ENCODE measurements around the gene ZFYVE19. TPM values are rescaled to one million over a fixed set of nuclear protein-coding genes. Genes with fewer than 3 reads are reported as not detected.

Gene ZFYVE19
- total RNA-seq, 2 donors from 2014 or later, result 39.8 to 43.3 TPM

DNA sequence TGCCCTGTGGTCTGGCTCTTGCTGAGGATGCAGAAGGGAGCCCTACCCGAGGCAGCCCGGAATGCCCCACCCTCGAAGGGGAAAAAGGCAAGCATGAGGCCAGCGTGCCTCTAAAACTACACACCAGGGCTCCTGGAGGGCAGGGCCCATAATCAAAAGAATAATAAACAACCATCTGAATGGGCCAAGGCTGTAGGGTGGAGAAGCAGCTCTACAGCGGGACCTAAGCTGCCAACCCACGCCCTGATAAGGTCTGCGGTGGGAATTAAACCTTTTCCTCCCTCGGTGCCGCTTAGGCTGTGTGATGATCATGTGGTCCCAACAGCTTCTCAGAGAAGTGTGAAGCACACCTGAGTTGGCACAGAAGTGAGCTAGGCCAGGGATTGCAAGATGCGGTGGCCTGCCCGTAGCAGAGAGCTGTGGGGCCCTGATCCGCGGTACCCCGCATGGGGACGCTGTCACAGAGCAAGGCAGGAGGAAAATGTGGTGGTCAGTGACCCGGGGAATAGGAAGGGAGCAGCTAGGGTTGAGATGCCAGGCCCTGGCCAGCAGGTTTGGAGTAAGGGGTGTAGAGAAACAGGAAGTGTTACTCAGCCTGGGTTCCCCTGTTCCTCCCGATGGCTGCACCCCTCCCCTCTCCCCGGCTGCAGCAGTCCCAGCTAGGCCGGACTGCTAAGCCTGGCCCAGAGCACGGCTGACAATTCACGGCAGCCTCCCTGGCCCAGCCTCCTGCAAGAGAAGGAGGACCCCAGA is 38.2 kb upstream of the ZFYVE19 start:
- no peaks in the 10 kb centered on the region for H3K9me3 ChIP-seq
- H3K4me3 ChIP-seq, result no peak overlapping the region
- H3K4me1 ChIP-seq (replicated peaks), result peaks cover 23% of the 10 kb centered on the region
- no peaks in the 10 kb centered on the region for H3K36me3 ChIP-seq
- 67% methylated on average over 17 of the region's 21 CpGs for WGBS
- DNase-seq (ENCODE audit: low spot score), result no peak
- peak overlapping the region; percentile 76 to 80 for H3K27ac ChIP-seq
- intact Hi-C loops (cut with DNase I), result loop anchor here (5.0 kb wide), 1 partner anchor 34 kb away; no protein-coding TSS in a partner anchor
- H3K27me3 ChIP-seq (replicated peaks; ENCODE audit: insufficient read depth), result no peaks in the 10 kb centered on the region
- TF ChIP-seq POLR2A (IDR thresholded peaks at IDR 0.05) (no peak), POLR2AphosphoS5 (IDR thresholded peaks at IDR 0.05) (no peak)
- TF ChIP-seq, protein P1, sequence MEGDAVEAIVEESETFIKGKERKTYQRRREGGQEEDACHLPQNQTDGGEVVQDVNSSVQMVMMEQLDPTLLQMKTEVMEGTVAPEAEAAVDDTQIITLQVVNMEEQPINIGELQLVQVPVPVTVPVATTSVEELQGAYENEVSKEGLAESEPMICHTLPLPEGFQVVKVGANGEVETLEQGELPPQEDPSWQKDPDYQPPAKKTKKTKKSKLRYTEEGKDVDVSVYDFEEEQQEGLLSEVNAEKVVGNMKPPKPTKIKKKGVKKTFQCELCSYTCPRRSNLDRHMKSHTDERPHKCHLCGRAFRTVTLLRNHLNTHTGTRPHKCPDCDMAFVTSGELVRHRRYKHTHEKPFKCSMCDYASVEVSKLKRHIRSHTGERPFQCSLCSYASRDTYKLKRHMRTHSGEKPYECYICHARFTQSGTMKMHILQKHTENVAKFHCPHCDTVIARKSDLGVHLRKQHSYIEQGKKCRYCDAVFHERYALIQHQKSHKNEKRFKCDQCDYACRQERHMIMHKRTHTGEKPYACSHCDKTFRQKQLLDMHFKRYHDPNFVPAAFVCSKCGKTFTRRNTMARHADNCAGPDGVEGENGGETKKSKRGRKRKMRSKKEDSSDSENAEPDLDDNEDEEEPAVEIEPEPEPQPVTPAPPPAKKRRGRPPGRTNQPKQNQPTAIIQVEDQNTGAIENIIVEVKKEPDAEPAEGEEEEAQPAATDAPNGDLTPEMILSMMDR (IDR thresholded peaks at IDR 0.05), result no peak

DNA sequence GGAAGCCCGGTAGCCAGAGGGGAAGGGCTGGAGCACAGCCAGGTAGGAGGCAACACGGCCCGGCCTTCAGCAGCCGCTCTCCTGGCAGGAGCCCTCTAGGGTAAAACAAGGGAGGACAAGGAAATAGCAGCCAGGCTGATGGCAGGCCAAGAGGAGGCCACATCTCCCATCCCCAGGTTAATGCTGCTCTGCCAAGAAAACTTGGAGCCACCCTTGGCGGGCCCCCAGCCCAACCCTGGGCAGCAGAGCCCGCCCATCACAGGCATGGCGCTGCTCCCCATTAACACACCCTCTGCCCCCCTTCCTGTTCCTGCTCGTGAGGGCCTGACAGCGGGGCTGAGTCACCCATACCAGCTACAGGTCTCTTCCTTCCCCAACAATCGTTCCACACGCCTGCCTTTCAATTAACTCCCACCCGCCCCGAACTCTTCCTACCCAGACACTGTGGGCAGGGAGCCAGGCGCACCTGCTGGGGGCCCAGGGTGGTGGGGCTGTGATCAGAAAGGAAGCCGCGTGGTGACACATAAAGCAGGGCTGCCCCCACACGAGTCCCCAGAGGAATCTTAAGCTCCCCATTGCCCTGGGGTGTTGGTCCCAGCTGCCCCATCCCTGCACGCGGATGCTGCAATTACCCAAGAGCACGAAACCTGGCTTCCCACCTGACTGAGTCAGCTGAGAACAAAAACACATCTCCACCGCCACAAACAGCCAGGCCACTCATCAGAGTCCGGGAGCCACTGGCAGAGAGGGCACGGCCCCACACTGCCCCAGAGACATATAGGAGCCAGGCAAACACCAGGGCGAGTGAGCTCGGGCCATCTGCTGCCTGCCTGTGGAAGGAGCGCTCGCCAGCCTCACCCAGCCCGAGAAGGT is 37.4 kb upstream of the ZFYVE19 start, which contains the start of gene C15orf62:
TSS of gene C15orf62 (plus strand) at position 707 of the 873 bp plus-strand sequence. CDS start 516 bp downstream, outside the sequence.
- no peaks in the 10 kb centered on the region for H3K27me3 ChIP-seq (replicated peaks; ENCODE audit: insufficient read depth)
- intact Hi-C loops (cut with DNase I), result loop anchor here (5.0 kb wide), 1 partner anchor 33 kb away; no protein-coding TSS in a partner anchor
- WGBS, result 33% methylated on average over 26 of the region's 28 CpGs
- no peak within 1 kb of the TSS for H3K4me3 ChIP-seq
- H3K9me3 ChIP-seq, result no peaks in the 10 kb centered on the region
- peaks cover 19% of the 10 kb centered on the region for H3K4me1 ChIP-seq (replicated peaks)
- DNase-seq (ENCODE audit: low spot score), result peak; percentile 82
- peak within 1 kb of the TSS; percentile 76 to 80 for H3K27ac ChIP-seq
- peak; percentile 49 for TF ChIP-seq POLR2A (IDR thresholded peaks at IDR 0.05)
- peak; percentile 64 for TF ChIP-seq POLR2AphosphoS5 (IDR thresholded peaks at IDR 0.05)
- TF ChIP-seq, protein P1 (IDR thresholded peaks at IDR 0.05), result no peak
- no peaks in the 10 kb centered on the region for H3K36me3 ChIP-seq

DNA sequence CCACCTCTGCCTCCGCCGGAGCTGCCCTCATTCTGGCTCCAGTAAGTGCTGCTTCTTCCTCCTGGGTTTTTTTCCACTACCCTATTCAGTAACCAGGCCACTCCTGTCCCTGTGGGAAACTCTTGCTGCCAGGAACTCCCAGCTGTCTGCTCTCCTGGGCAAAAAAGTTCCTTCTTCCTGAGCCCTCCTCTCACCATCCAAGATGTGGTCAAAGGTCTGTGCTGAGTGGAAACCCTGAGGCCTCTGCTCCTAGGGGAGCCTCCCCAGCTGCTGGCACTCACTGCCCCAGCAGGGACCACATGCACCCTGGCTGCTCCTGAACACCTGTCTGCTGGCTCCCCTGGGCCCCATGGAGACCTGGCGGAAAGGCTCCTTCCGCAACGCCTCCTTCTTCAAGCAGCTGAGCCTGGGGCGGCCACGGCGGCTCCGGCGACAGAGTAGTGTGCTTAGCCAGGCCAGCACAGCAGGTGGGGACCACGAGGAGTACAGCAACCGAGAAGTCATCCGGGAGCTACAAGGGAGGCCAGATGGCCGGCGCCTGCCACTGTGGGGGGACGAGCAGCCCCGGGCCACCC is 36.7 kb upstream of the ZFYVE19 start:
- no peaks in the 10 kb centered on the region for H3K9me3 ChIP-seq
- intact Hi-C loops (cut with DNase I), result no loop called here
- peak overlapping the region; percentile 76 to 80 for H3K27ac ChIP-seq
- H3K27me3 ChIP-seq (replicated peaks; ENCODE audit: insufficient read depth), result no peaks in the 10 kb centered on the region
- peak; percentile 29 for DNase-seq (ENCODE audit: low spot score)
- peaks cover 19% of the 10 kb centered on the region for H3K4me1 ChIP-seq (replicated peaks)
- WGBS, result 78% methylated on average over 16 of the region's 17 CpGs
- H3K4me3 ChIP-seq, result no peak overlapping the region
- H3K36me3 ChIP-seq, result peaks cover 0 to 3% of the 10 kb centered on the region in 2 donors
- no peak for TF ChIP-seq POLR2AphosphoS5 (IDR thresholded peaks at IDR 0.05)
- TF ChIP-seq, protein P1 (IDR thresholded peaks at IDR 0.05), result no peak
- no peak for TF ChIP-seq POLR2A (IDR thresholded peaks at IDR 0.05)

DNA sequence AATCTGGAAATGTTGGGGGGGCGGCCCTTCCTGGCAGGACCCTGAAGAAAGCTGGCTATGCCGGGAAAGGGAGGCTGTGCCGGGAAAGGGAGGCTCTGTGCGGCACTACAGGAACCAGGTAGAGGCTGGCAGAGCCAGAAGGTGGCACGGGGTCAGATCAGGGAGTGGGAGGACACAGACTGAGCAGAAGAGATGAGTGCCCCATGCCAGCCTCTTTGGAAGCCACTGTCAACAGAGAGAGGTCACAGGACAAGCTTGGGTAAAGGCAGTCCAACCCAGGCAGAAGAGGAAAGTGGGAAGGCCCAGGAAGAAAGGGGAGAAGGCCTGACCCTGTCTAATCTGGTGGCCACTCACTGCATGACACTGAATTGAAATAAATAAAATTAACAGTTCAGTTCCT is 35.6 kb upstream of the ZFYVE19 start:
- H3K36me3 ChIP-seq, result peaks cover 0 to 4% of the 10 kb centered on the region in 2 donors
- TF ChIP-seq POLR2A (IDR thresholded peaks at IDR 0.05) (no peak), POLR2AphosphoS5 (IDR thresholded peaks at IDR 0.05) (no peak)
- no peak overlapping the region for H3K4me3 ChIP-seq
- intact Hi-C loops (cut with DNase I), result no loop called here
- H3K27me3 ChIP-seq (replicated peaks; ENCODE audit: insufficient read depth), result no peaks in the 10 kb centered on the region
- WGBS, result 94% methylated on average over 5 of the region's 5 CpGs
- H3K4me1 ChIP-seq (replicated peaks), result peaks cover 23% of the 10 kb centered on the region
- H3K9me3 ChIP-seq, result no peaks in the 10 kb centered on the region
- H3K27ac ChIP-seq, result peak overlapping the region; percentile 37 to 80
- no peak for DNase-seq (ENCODE audit: low spot score)

DNA sequence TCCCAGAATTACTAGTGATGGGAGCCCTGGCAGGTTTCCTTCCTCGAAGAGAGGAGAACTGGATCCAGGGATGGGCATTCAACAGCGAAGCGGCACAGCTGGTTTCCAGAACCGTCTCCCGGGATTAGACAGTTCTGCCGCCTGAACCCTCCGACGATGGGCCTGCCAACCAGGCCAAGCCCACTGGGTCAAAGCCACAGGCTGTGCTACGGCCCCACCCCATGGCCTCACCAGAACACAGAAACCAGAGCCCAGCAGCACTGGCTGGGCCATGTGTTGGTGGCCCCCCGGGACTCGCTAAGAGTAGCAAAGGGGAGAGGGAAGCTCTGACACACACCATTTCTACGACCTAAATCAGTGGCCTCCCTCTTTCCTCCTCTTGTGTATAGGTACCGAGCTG is 34.9 kb upstream of the ZFYVE19 start:
- no peak overlapping the region for H3K27ac ChIP-seq
- H3K36me3 ChIP-seq, result peaks cover 0 to 4% of the 10 kb centered on the region in 2 donors
- TF ChIP-seq POLR2AphosphoS5 (IDR thresholded peaks at IDR 0.05) (no peak), POLR2A (IDR thresholded peaks at IDR 0.05) (no peak)
- TF ChIP-seq, protein P1 (IDR thresholded peaks at IDR 0.05), result no peak
- H3K4me1 ChIP-seq (replicated peaks), result peaks cover 26% of the 10 kb centered on the region
- no peaks in the 10 kb centered on the region for H3K9me3 ChIP-seq
- WGBS, result 84% methylated on average over 13 of the region's 13 CpGs
- no peaks in the 10 kb centered on the region for H3K27me3 ChIP-seq (replicated peaks; ENCODE audit: insufficient read depth)
- no peak for DNase-seq (ENCODE audit: low spot score)
- intact Hi-C loops (cut with DNase I), result no loop called here
- no peak overlapping the region for H3K4me3 ChIP-seq

All from prostate gland (tissue), 2 donors.